K562 (cell line): ENCODE data around the gene ARFGAP1. TPM values are rescaled to one million over a fixed set of nuclear protein-coding genes. Genes with fewer than 3 reads are reported as not detected.

Source experiments
- ATAC-seq: fragments of 200-7000 bp; cut with Tn5 transposase; 3 replicates; pipeline ENCODE4 v1.9.1; 2020; ENCODE audit warnings: moderate library complexity
- BruUV-seq: library from RNA; stranded (reverse); fragments of 400-500 nt; replicated peaks from 2 replicates; lab custom pipeline; 2021; lab: Mats Ljungman, UMichigan
- CTCF ChIA-PET: fragments of 300-600 bp; formaldehyde crosslinking; extraction: SDS; loops from one replicate; lab custom pipeline; 2021; ENCODE audit warnings: low intra/inter-chr PET ratio; lab: Yijun Ruan, JAX
- POLR2A ChIA-PET: fragments of 300-600, 350-650 bp; sonication (Branson Sonifier 250); formaldehyde crosslinking; extraction: SDS; loops from one replicate; lab custom pipeline; 2021; ENCODE audit warnings: antibody characterized with exemption, inconsistent platforms; lab: Yijun Ruan, JAX
- DNase-seq, 4 experiments: peaks; one replicate each; pipeline versions ENCODE4 v3.0.0 to v3.0.0-alpha.2; 2011 to 2018; ENCODE audit warnings: low spot score in 3 of 4, mixed read lengths in 3 of 4; ENCODE audit errors: extremely low read depth in 1 of 4
- FAIRE-seq: peaks from 2 replicates; lab custom pipeline; 2011; peaks lifted over from hg19 to GRCh38; lab: Jason Lieb, UNC
- H2AFZ ChIP-seq: 2 replicates; pipeline ENCODE4 v1.6.0; 2011; ENCODE audit warnings: low read depth, low read length, control low read depth, inconsistent platforms
- H3K27ac ChIP-seq: fragments of 200-600 bp; 3 replicates; pipeline ENCODE4 v1.8.0; 2011; ENCODE audit warnings: low read depth, mild to moderate bottlenecking, control low read depth, inconsistent platforms, low read length, moderate library complexity, mixed read lengths; ENCODE audit errors: extremely low read depth
- H3K27me3 ChIP-seq, 2 experiments: fragments of 300-600 bp in 1 of 2; 2 replicates in 1 of 2; 3 replicates in 1 of 2; pipeline versions ENCODE4 v1.6.0 to v1.8.0; 2011; ENCODE audit warnings: inconsistent platforms in 2 of 2, low read length in 2 of 2, mild to moderate bottlenecking in 1 of 2, mixed read lengths in 1 of 2, moderate library complexity in 1 of 2; ENCODE audit not compliant: control insufficient read depth in 2 of 2, insufficient read depth in 2 of 2
- H3K36me3 ChIP-seq: fragments of 300-600 bp; 3 replicates; pipeline ENCODE4 v1.8.0; 2011; ENCODE audit warnings: mild to moderate bottlenecking, low read length, inconsistent platforms; ENCODE audit not compliant: control insufficient read depth, insufficient read depth
- H3K4me1 ChIP-seq, 2 experiments: fragments of 200-600 bp in 1 of 2; replicated peaks in 1 of 2; 2 replicates in 1 of 2; 3 replicates in 1 of 2; pipeline versions ENCODE4 v1.5.1 to v1.8.0; 2011; ENCODE audit warnings: inconsistent platforms in 2 of 2, low read length in 2 of 2, mild to moderate bottlenecking in 1 of 2, mixed read lengths in 1 of 2, moderate library complexity in 1 of 2; ENCODE audit not compliant: control insufficient read depth in 2 of 2, insufficient read depth in 2 of 2
- H3K4me2 ChIP-seq: 2 replicates; pipeline ENCODE4 v1.6.1; 2011; ENCODE audit warnings: low read length, control low read depth, inconsistent platforms, mixed read lengths; ENCODE audit not compliant: insufficient read depth
- H3K4me3 ChIP-seq: fragments of 200-600 bp; sonication (generic), shearing (Covaris generic); 2 replicates; pipeline ENCODE4 v1.5.1; 2016; ENCODE audit warnings: control low read depth, inconsistent platforms
- H3K79me2 ChIP-seq: fragments of 200-600 bp; 3 replicates; pipeline ENCODE4 v1.8.0; 2011; ENCODE audit warnings: low read length, inconsistent platforms; ENCODE audit not compliant: control insufficient read depth, insufficient read depth
- H3K9ac ChIP-seq, 2 experiments: 2 replicates each; pipeline versions ENCODE4 v1.6.0 to v1.6.1; 2011; ENCODE audit warnings: low read depth in 2 of 2, low read length in 2 of 2, control low read depth in 1 of 2, inconsistent platforms in 1 of 2, mild to moderate bottlenecking in 1 of 2, mixed read lengths in 1 of 2; ENCODE audit not compliant: insufficient read depth in 1 of 2
- H3K9me1 ChIP-seq: one replicate; pipeline ENCODE4 v1.6.0; 2011; ENCODE audit warnings: inconsistent platforms, mild to moderate bottlenecking, low read length, moderate library complexity; ENCODE audit not compliant: control insufficient read depth, insufficient read depth
- H3K9me3 ChIP-seq: replicated peaks from 2 replicates; pipeline ENCODE4 v1.5.1; 2011; ENCODE audit warnings: low read depth, low read length, inconsistent platforms; ENCODE audit not compliant: control insufficient read depth, insufficient read depth
- H4K20me1 ChIP-seq: replicated peaks from 2 replicates; pipeline ENCODE4 v1.6.1; 2011; ENCODE audit warnings: low read length, inconsistent platforms, mixed read lengths; ENCODE audit not compliant: control insufficient read depth, insufficient read depth
- ETV6 ChIP-seq, 3 experiments: fragments of 150-350 bp in 1 of 3; sonication (generic) in 1 of 3; formaldehyde crosslinking in 1 of 3; IDR thresholded peaks; 2 replicates each; pipeline versions ENCODE4 v1.6.1 to v1.8.0; 2014 to 2022; ENCODE audit warnings: borderline replicate concordance in 2 of 3, low read depth in 2 of 3, antibody characterized with exemption in 1 of 3, low read length in 1 of 3, mild to moderate bottlenecking in 1 of 3, missing genetic modification reagents in 1 of 3
- MBD2 ChIP-seq: sonication (generic); IDR thresholded peaks from 2 replicates; pipeline ENCODE4 v1.6.1; 2016; ENCODE audit warnings: low read depth, borderline replicate concordance
- WGBS: fragments of 100-300 bp; shearing (Covaris generic); methylation state at CpG from one replicate; pipeline ENCODE4 v1.1.6; 2016; ENCODE audit warnings: low coverage, mixed read lengths; ENCODE audit not compliant: insufficient coverage; ENCODE audit errors: missing lambda C conversion rate; 5-methylcytosine and 5-hydroxymethylcytosine counted together
- in situ Hi-C: fragments of 300-500 bp; cut with MboI; formaldehyde crosslinking; loops from 4 replicates; pipeline ENCODE4 v1.15.0; 2018; ENCODE audit warnings: inconsistent platforms, mixed read lengths
- intact Hi-C: fragments of 100-400 bp; cut with micrococcal nuclease; formaldehyde crosslinking; loops from 2 replicates; pipeline ENCODE4 v1.14.2; 2022
- polyA plus RNA-seq, 8 experiments: library from polyadenylated mRNA; depleted of rRNA in 4 of 8; stranded (reverse) in 5 of 8; unstranded in 3 of 8; fragments of >200 nt; fragmentation: Nextera tagmentation in 2 of 8; fragmentation: Illumina TruSeq in 1 of 8; extraction: Ambion mirVana in 2 of 8; extraction: Trizol in 1 of 8; gene quantifications; 2 replicates each; pipeline versions ENCODE4 v1.2.1 to v1.2.3, GENCODE V29; 2011 to 2014; ENCODE audit warnings: inconsistent platforms in 1 of 8, missing spikeins in 1 of 8
- total RNA-seq, 7 experiments: library from RNA; depleted of rRNA in 6 of 7; stranded (reverse); fragments of >200 nt in 6 of 7; fragmentation: Illumina TruSeq in 2 of 7; extraction: Trizol in 2 of 7; gene quantifications; 2 replicates each; pipeline versions ENCODE4 v1.2.1 to v1.2.3, GENCODE V29; 2011 to 2021; ENCODE audit warnings: low replicate concordance in 1 of 7
- TF ChIP-seq, protein P1 (sequence below), 2 experiments: fragments of 450-650 bp; formaldehyde crosslinking in 1 of 2; IDR thresholded peaks; 2 replicates each; pipeline versions ENCODE4 v1.4.0 to v1.6.1; 2014 to 2020; ENCODE audit warnings: mild to moderate bottlenecking in 2 of 2, borderline replicate concordance in 1 of 2, low read depth in 1 of 2

The ARFGAP1 gene
- total and polyA plus RNA-seq, 9 of the 15 experiments (the other 6 are each of a cell fraction or from before 2014, with no cell fraction given), result 0.53 to 102 (median 33.5) TPM

DNA sequence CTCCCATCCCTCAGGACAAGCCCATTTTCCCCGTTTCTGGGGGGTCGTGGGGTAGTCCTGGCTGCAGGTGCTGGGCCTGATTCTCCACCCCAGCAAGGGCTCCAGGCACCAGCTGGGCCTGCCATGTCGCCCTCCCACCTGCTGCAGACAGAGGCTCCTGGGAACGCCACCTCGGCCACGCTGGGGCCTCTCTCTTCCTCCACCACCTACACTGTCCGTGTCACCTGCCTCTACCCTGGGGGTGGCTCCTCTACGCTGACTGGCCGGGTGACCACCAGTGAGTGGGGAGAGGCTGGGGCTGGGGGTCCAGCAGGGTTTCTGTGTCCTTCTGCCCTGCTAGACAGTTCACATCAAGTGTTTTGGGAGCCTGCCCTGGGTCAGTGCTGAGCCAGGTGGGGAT, 39.7 kb downstream of the ARFGAP1 start:
- H3K79me2 ChIP-seq, result no peaks in the 10 kb centered on the region
- peaks cover 12% of the 10 kb centered on the region; the same call in 1 of the 2 replicates for H4K20me1 ChIP-seq
- DNase-seq, result no peak
- WGBS, result 0% methylated on average over 5 of the region's 9 CpGs
- no peak overlapping the region; a peak in 1 of 4 replicates for H3K9ac ChIP-seq
- no peaks in the 10 kb centered on the region for H3K36me3 ChIP-seq
- in situ Hi-C loops, result no loop called here
- no peak for ATAC-seq
- POLR2A ChIA-PET, result no interaction called here
- no peak for TF ChIP-seq MBD2
- TF ChIP-seq, protein P1, sequence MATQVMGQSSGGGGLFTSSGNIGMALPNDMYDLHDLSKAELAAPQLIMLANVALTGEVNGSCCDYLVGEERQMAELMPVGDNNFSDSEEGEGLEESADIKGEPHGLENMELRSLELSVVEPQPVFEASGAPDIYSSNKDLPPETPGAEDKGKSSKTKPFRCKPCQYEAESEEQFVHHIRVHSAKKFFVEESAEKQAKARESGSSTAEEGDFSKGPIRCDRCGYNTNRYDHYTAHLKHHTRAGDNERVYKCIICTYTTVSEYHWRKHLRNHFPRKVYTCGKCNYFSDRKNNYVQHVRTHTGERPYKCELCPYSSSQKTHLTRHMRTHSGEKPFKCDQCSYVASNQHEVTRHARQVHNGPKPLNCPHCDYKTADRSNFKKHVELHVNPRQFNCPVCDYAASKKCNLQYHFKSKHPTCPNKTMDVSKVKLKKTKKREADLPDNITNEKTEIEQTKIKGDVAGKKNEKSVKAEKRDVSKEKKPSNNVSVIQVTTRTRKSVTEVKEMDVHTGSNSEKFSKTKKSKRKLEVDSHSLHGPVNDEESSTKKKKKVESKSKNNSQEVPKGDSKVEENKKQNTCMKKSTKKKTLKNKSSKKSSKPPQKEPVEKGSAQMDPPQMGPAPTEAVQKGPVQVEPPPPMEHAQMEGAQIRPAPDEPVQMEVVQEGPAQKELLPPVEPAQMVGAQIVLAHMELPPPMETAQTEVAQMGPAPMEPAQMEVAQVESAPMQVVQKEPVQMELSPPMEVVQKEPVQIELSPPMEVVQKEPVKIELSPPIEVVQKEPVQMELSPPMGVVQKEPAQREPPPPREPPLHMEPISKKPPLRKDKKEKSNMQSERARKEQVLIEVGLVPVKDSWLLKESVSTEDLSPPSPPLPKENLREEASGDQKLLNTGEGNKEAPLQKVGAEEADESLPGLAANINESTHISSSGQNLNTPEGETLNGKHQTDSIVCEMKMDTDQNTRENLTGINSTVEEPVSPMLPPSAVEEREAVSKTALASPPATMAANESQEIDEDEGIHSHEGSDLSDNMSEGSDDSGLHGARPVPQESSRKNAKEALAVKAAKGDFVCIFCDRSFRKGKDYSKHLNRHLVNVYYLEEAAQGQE (IDR thresholded peaks at IDR 0.05; ENCODE audit: borderline replicate concordance), result no peak
- TF ChIP-seq, protein P1 (CRISPR knock-in tag; IDR thresholded peaks at IDR 0.05; ENCODE audit: low read depth), result no peak
- TF ChIP-seq ETV6 (IDR thresholded peaks at IDR 0.05; ENCODE audit: borderline replicate concordance in 1 of 2, low read depth in 2 of 2, low read length in 1 of 2), result no peak
- no peak for TF ChIP-seq ETV6 (CRISPR knock-in tag; IDR thresholded peaks at IDR 0.05; ENCODE audit: borderline replicate concordance)
- TF ChIP-seq, all 486 proteins: peak for 0
- H2AFZ ChIP-seq, result no peak overlapping the region
- H3K27ac ChIP-seq, result no peak overlapping the region
- intact Hi-C loops, result no loop called here
- no peaks in the 10 kb centered on the region for H3K9me1 ChIP-seq
- no peak overlapping the region for H3K4me2 ChIP-seq
- H3K9me3 ChIP-seq, result no peaks in the 10 kb centered on the region
- BruUV-seq, result no TSS peak
- FAIRE-seq, result no peak
- CTCF ChIA-PET, result no interaction called here
- peaks cover 0 to 56% of the 10 kb centered on the region in 2 experiments; a peak in 2 of 5 replicates for H3K27me3 ChIP-seq
- peaks cover 0 to 65% of the 10 kb centered on the region in 2 experiments; a peak in 2 of 5 replicates for H3K4me1 ChIP-seq
- no peak overlapping the region for H3K4me3 ChIP-seq
